Activated CD8-positive, alpha-beta memory T cell treated with anti-CD3 and anti-CD28 coated beads for 36 hours (primary cell): ENCODE data around the gene TREML2. TPM values are rescaled to one million over a fixed set of nuclear protein-coding genes. Genes with fewer than 3 reads are reported as not detected.

ENCODE experiments used
- CTCF ChIA-PET: fragments of 350-600 bp; sonication (Branson Sonifier 250); formaldehyde crosslinking; loops from one replicate; lab custom pipeline; 2021; ENCODE audit warnings: antibody characterized with exemption; lab: Charles Lee
- POLR2A ChIA-PET: fragments of 350-600 bp; sonication (Branson Sonifier 250); formaldehyde crosslinking; loops from one replicate; lab custom pipeline; 2021; ENCODE audit warnings: antibody characterized with exemption; lab: Charles Lee
- total RNA-seq, 2 experiments: library from RNA; stranded (reverse); gene quantifications; one replicate each; pipeline ENCODE4 v1.2.3, GENCODE V29; 2021

The TREML2 gene
- total RNA-seq, 2 experiments from 2014 or later = 2.0 to 2.3 TPM

DNA sequence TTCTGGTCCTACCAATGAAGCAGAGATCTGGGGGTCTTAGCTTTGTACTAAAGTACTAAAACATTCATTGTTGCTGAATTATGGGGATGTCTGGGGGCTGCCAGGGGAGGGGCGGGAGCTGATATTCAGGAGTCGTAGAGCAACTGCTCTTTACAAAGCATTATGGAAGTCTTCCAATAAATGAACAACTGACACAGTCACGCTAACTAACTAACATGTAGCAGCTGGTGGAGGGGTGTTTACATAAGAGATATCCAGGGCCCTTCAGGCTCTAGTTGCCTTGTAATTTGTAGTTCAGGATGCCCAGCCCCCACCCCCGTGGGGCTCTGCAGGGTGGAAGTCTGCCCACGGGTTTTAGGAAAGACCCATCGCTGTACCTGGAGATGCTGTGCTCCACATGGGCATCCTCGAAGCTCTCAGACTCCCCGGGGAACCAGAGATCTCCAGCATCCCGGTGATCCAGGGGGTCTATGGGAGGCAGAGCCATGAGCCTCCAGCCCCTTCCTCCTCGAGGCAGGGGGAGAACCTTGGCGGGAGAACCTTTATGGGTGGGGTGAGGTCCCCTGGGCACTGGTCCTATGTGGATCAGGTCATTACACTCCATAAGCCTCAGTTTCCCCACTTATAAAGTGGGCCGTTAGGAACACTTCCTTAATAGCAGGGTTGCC lies 41.4 kb downstream of the TREML2 start:
- ChIA-PET CTCF (no interaction called here), POLR2A (no interaction called here)

DNA sequence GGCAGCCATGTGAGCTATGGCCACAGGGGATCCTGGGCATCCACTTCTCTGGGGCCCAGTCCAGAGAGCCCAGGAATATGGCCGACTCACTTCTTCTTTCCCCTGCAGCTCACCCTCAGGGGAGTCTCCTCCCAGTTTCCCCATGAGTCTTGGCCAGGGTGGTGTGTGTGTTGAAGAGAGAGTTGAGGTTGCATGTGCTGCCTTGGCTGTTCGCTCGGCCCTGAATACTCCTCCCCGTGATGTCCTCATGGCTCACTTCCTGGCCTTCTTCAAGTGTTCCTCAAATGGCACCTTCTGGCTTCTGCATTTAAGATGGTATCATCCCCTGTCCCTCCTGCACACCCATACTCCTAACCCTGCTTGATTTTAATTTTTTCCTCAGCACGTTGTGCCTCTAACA lies 43.6 kb downstream of the TREML2 start:
- ChIA-PET POLR2A (no interaction called here), CTCF (no interaction called here)

DNA sequence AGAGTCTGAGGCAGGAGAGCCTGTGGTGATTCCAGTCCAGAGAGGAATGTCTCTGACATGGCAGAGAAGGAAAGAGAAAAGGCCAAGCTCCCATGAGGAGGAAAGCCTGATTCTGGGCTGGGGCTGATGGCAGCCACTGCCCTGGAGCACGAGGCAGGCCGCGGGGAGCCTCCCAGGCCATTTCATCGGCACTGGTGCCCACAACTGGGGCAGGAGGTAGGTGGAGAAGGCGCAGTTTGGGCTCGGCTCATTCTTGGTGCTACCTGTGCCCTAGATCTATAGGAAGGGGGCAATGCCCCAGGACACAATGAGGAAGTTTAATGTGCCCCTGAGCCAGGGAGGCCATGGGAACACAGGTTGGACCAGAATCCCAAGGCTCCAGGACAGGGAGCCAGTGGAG lies 44.2 kb downstream of the TREML2 start:
- ChIA-PET CTCF (no interaction called here), POLR2A (no interaction called here)

DNA sequence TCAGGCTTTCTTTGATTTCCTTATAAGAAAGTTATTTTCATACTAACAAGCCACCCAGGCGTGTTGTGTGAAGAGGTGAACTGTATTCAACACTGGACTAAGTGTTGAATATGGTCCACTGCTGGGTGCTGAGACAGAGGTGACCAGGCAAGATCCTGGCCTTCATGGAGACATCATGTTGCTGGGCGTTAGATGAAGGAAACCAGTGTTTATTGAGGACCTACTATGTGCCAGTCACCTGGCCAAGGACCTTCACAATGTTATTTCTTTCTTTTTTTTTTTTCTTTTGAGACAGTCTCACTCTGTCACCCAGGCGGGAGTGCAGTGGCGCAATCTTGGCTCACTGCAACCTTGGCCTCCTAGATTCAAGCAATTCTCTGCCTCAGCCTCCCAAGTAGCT lies 44.9 kb downstream of the TREML2 start:
- ChIA-PET POLR2A (no interaction called here), CTCF (no interaction called here)

DNA sequence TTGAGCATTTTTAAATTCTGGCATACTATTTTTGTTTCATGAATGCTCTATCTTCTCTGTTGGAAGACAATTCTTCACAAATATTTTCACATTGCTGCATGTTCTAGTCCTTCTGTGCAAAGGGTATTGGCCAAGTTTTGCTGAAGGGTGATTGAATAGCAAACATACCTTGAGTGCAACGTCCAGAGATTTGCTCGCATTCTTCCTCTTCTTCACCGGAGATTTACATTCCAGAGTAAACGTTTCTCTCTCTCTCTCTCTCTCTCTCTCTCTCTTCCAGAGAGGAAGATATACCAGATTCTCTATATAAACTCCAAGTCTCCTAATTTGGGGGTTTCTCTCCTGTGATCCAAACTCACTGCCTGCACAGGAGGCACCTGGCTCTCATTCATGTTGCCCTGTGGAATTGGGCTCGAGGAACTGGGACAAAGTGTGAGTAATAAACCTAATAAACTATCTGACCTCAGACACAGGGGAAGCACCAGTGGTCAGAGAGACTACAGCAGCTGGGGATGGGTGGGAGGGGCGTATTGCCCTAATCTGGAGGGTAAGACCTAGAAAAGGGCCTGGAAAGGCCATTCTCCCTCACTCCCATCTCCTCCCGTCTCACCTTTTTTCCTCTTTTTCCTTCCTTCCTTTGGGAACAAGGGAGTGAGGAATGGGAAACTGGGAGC lies 45.7 kb downstream of the TREML2 start:
- CTCF ChIA-PET = no interaction called here
- POLR2A ChIA-PET = no interaction called here

DNA sequence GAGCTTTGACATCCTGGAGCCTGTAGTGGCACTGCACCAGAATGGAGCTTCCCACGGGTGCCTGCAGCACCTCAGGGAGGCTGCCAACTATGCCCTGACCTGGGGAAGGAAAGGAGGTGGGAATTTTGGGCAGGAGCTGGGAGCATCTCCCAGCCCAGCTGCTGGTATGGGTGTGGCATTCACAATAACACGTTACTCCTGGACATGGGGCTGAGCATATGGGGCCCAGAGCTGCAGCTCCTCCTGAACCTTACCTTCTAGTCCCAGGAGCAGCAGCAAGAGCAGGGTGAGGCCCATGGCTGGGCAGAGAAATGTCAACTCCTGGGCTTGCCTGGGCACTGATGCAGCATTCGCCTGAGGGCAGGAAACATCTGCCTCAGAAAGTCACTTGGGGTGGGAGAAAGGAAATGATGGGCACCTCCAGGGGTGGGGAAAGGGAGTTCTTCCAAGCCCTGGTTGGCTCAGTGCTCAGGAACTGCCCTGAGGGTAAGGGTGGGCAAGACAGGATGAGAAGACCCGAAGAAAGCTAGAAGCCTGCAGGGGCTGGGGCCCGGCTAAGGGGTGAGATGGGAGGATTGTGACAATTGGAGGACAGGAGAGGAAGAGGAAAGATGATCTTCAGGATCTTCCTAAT lies 46.8 kb downstream of the TREML2 start, which contains the start of gene TREML1:
Gene TREML1 (minus strand): TSS at position 356 of the 634 bp plus-strand sequence. CDS start 59 bp downstream, at position 297.
- ChIA-PET POLR2A (no interaction called here), CTCF (no interaction called here)

DNA sequence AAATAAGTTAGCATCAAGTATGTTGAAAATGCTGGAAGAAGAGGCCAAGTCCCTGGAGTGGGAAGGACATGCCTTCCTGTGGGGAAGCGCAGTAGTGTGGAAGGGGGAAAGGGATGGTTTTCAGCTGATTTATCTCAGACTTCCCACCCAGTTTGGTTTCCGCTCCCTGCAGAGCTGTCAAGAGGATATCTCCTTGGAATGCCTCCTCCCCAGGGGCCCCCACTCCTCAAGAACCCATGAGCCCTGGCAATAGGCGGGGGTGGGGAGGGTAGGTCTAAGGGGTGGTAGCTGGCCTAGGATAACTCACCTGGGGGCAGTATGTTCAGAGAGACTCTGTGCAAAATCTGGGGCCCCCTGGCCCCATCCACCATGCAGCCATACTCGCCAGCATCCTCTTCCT lies 47.5 kb downstream of the TREML2 start:
- ChIA-PET POLR2A (no interaction called here), CTCF (no interaction called here)

DNA sequence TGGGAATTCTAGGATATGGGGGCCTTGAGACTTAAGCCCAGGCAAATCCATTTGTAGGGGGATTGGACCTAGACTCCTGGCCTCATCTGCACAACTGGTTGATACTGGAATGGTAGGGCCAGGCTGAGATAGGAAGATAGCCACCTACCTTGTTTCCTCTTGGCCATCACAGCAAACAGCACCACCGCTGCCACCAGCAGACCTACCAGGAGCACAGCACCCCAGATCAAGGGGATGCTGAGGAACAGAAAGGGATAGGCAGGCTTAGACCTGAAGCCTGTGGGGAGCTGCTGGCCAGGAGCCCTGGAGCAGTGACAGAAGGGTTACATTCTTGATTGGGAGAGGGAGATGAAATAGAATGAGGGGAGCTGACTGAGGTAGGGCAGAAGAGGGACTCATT lies 50.3 kb downstream of the TREML2 start:
- ChIA-PET CTCF (no interaction called here), POLR2A (no interaction called here)

DNA sequence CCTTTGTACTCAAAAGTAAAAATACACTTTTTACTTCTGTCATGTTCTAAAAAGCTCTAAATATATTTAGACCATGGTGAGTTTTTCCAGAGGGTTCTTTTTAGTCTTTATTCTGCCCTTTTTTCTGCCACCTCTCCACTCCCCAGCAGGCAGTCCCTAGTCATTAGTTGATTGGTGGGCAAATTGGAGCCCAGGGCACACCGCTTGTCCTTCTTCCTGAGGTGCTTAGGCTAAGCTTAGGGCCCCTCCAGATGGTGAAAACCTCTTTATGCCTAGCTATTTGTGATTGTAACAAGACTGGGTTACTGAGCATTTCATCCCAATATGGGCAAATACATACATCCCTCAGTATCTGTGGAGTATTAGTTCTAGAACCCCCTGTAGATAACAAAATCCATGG lies 53.0 kb downstream of the TREML2 start:
- POLR2A ChIA-PET = no interaction called here
- CTCF ChIA-PET = no interaction called here

Other genes starting within 250 kb of the TREML2 start
- gene UNC5CL, start 161.9 kb downstream of the TREML2 start, total RNA-seq = 1 to 10 TPM; 1.0 to 1.2 TPM
- gene TSPO2, start 158.7 kb downstream of the TREML2 start, total RNA-seq = not detected
- gene APOBEC2, start 147.9 kb downstream of the TREML2 start, total RNA-seq = not detected
- 10 to 100 TPM; 37.7 to 38.1 TPM for gene OARD1, start 128.8 kb downstream of the TREML2 start, total RNA-seq
- 10 to 100 TPM; 26.8 to 27.1 TPM for gene NFYA, start 128.2 kb downstream of the TREML2 start, total RNA-seq
- not detected for gene TREML1, start 46.8 kb downstream of the TREML2 start, total RNA-seq
- not detected for gene TREM2, start 38.0 kb downstream of the TREML2 start, total RNA-seq
- gene TREML4, start 27.2 kb upstream of the TREML2 start, total RNA-seq = not detected
- not detected for gene TREM1, start 85.5 kb upstream of the TREML2 start, total RNA-seq
- not detected for gene NCR2, start 134.5 kb upstream of the TREML2 start, total RNA-seq